ENCODE results near the gene C16orf90. TPM values are rescaled to one million over a fixed set of nuclear protein-coding genes. Genes with fewer than 3 reads are reported as not detected.

Gene C16orf90
- polyA plus RNA-seq, 3 donors = not detected

GRCh38 chr16:3454631-3455147 lies 40.6 kb downstream of the C16orf90 start:
- Histone ChIP-seq H4K20me1 (ENCODE audit: insufficient read depth, low read length) (peaks cover 13% of the 10 kb centered on the region), H3K27me3 (ENCODE audit: control insufficient read depth in 2 of 2, insufficient read depth in 2 of 2, low read length in 2 of 2) (no peaks in the 10 kb centered on the region), H3K79me2 (ENCODE audit: insufficient read depth, low read length) (peaks cover 24% of the 10 kb centered on the region), H2AFZ (ENCODE audit: insufficient read depth, low read depth, low read length, poor library complexity, severe bottlenecking) (no peak overlapping the region), H3K9ac (ENCODE audit: insufficient read depth, low read length, poor library complexity, severe bottlenecking) (no peak overlapping the region), H3K27ac (ENCODE audit: low read depth in 1 of 2, low read length in 2 of 2) (no peak overlapping the region), H3K4me3 (replicated peaks in 1 of 3; ENCODE audit: low read depth in 2 of 3, low read length in 3 of 3) (no peak overlapping the region), H3K4me2 (replicated peaks; ENCODE audit: extremely low read depth, low read length, poor library complexity, severe bottlenecking) (no peak overlapping the region), H3K36me3 (replicated peaks in 1 of 2; ENCODE audit: control insufficient read depth in 1 of 2, insufficient read depth in 2 of 2, low read length in 2 of 2) (no peaks in the 10 kb centered on the region), H3K4me1 (ENCODE audit: control insufficient read depth in 1 of 2, insufficient read depth in 2 of 2, low read length in 2 of 2) (peaks cover 33 to 43% of the 10 kb centered on the region in 2 donors), H3K9me3 (replicated peaks in 1 of 2; ENCODE audit: control insufficient read depth in 1 of 2, insufficient read depth in 1 of 2, low read length in 2 of 2) (no peaks in the 10 kb centered on the region)
- Mint-ChIP-seq H3K27me3 (ENCODE audit: low read depth in 3 of 3) (peaks cover 0 to 3% (median 2%) of the 10 kb centered on the region in 3 donors), H3K4me3 (no peak overlapping the region), H3K9me3 (peaks cover 0 to 6% (median 2%) of the 10 kb centered on the region in 7 donors), H3K36me3 (peaks cover 4 to 5% of the 10 kb centered on the region in 2 donors), H3K27ac (peak overlapping the region in 1 of 7 donors; percentile 62), H3K4me1 (peaks cover 45% of the 10 kb centered on the region)
- 100% methylated on average over 7 of the region's 10 CpGs for WGBS (ENCODE audit: insufficient coverage)
- intact Hi-C loops (cut with micrococcal nuclease) = loop anchor here (5.0 to 10.0 kb wide), 4 partner anchors 172 to 300 kb away; partner anchors contain the start of gene ZNF263 (in 1 of the 2)
- DNase-seq = no peak
- TF ChIP-seq, protein P1, sequence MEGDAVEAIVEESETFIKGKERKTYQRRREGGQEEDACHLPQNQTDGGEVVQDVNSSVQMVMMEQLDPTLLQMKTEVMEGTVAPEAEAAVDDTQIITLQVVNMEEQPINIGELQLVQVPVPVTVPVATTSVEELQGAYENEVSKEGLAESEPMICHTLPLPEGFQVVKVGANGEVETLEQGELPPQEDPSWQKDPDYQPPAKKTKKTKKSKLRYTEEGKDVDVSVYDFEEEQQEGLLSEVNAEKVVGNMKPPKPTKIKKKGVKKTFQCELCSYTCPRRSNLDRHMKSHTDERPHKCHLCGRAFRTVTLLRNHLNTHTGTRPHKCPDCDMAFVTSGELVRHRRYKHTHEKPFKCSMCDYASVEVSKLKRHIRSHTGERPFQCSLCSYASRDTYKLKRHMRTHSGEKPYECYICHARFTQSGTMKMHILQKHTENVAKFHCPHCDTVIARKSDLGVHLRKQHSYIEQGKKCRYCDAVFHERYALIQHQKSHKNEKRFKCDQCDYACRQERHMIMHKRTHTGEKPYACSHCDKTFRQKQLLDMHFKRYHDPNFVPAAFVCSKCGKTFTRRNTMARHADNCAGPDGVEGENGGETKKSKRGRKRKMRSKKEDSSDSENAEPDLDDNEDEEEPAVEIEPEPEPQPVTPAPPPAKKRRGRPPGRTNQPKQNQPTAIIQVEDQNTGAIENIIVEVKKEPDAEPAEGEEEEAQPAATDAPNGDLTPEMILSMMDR (IDR thresholded peaks at IDR 0.05) = no peak

- Mint-ChIP-seq H3K4me1 (peaks cover 39% of the 10 kb centered on the region), H3K4me3 (no peak overlapping the region), H3K27ac (no peak overlapping the region), H3K36me3 (peaks cover 4 to 11% of the 10 kb centered on the region in 2 donors), H3K9me3 (peaks cover 0 to 9% (median 4%) of the 10 kb centered on the region in 7 donors), H3K27me3 (ENCODE audit: low read depth in 3 of 3) (peaks cover 0 to 3% (median 2%) of the 10 kb centered on the region in 3 donors)
- no peak overlapping the region for H3K9ac ChIP-seq (ENCODE audit: insufficient read depth, low read length, poor library complexity, severe bottlenecking)
- H2AFZ ChIP-seq (ENCODE audit: insufficient read depth, low read depth, low read length, poor library complexity, severe bottlenecking) = no peak overlapping the region
- intact Hi-C loops (cut with micrococcal nuclease) = loop anchor here in 1 of 2 donors (10.0 kb wide), 1 partner anchor 299 kb away; no protein-coding TSS in a partner anchor
- H3K27me3 ChIP-seq (ENCODE audit: control insufficient read depth in 2 of 2, insufficient read depth in 2 of 2, low read length in 2 of 2) = no peaks in the 10 kb centered on the region
- no peak overlapping the region for H3K4me3 ChIP-seq (replicated peaks in 1 of 3; ENCODE audit: low read depth in 2 of 3, low read length in 3 of 3)
- TF ChIP-seq, protein P1 (IDR thresholded peaks at IDR 0.05) = no peak
- no peak overlapping the region for H3K4me2 ChIP-seq (replicated peaks; ENCODE audit: extremely low read depth, low read length, poor library complexity, severe bottlenecking)
- peaks cover 18% of the 10 kb centered on the region for H3K79me2 ChIP-seq (ENCODE audit: insufficient read depth, low read length)
- 97% methylated on average over 3 of the region's 5 CpGs for WGBS (ENCODE audit: insufficient coverage)
- H3K27ac ChIP-seq (ENCODE audit: low read depth in 1 of 2, low read length in 2 of 2) = no peak overlapping the region
- no peaks in the 10 kb centered on the region for H3K36me3 ChIP-seq (replicated peaks in 1 of 2; ENCODE audit: control insufficient read depth in 1 of 2, insufficient read depth in 2 of 2, low read length in 2 of 2)
- peaks cover 28 to 38% of the 10 kb centered on the region in 2 donors for H3K4me1 ChIP-seq (ENCODE audit: control insufficient read depth in 1 of 2, insufficient read depth in 2 of 2, low read length in 2 of 2)
- no peak for DNase-seq
- H3K9me3 ChIP-seq (replicated peaks in 1 of 2; ENCODE audit: control insufficient read depth in 1 of 2, insufficient read depth in 1 of 2, low read length in 2 of 2) = peaks cover 0 to 6% of the 10 kb centered on the region in 2 donors
- H4K20me1 ChIP-seq (ENCODE audit: insufficient read depth, low read length) = peaks cover 7% of the 10 kb centered on the region
Measured at GRCh38 chr16:3454093-3454492, 41.2 kb downstream of the C16orf90 start.
